ENCODE results near the gene DPEP2NB. TPM values are rescaled to one million over a fixed set of nuclear protein-coding genes. Genes with fewer than 3 reads are reported as not detected.

The DPEP2NB gene
- total RNA-seq, 2 experiments from 2014 or later: not detected

DNA sequence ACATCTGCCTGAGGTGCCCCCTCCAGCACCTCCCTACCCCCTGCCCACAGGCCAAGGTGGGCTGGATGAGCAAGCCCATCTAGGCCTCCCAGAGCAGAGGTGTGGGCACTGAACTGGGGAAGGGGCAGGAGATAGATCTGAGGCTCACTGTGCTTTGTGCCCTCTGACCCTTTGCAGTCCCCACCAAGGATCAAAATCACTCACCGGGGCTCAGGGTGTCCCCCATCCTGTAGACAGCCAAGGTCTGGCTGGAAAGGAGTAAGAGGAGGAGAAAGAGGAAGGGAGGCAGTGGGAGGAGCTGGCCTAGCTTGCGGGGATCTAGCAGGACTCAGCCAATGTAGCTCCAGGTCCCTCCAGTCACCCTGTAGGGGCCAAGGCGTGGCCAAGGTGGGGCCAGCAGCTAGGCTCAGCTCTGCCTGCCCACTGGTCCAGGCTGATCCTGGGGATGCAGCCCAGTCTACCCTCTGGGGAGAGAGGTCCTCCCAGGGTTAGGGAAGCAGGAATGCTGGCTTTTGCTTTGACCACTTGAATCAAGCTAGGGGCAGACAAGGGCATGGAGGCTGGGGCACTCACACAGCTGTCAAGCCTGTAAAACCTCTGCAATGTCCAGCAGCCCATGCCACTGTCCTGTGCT lies 49.0 kb downstream of the DPEP2NB start:
- H3K27me3 Mint-ChIP-seq: no peaks in the 10 kb centered on the region
- peaks cover 18% of the 10 kb centered on the region for H3K4me1 Mint-ChIP-seq (ENCODE audit: low read depth)
- CTCF ChIA-PET: interaction anchor here (1.1 to 1.3 kb wide), 3 partner anchors 25 to 74 kb away, joined by 3 to 4 read pairs (median 3); no protein-coding TSS in a partner anchor
- peak overlapping the region; percentile 99 for H3K4me3 Mint-ChIP-seq
- H3K9me3 Mint-ChIP-seq: no peaks in the 10 kb centered on the region
- no peak overlapping the region for H3K27ac Mint-ChIP-seq
- intact Hi-C loops (cut with micrococcal nuclease): no loop called here
- POLR2A ChIA-PET: no interaction called here
- no peak for DNase-seq
- H3K36me3 Mint-ChIP-seq: peaks cover 3% of the 10 kb centered on the region

DNA sequence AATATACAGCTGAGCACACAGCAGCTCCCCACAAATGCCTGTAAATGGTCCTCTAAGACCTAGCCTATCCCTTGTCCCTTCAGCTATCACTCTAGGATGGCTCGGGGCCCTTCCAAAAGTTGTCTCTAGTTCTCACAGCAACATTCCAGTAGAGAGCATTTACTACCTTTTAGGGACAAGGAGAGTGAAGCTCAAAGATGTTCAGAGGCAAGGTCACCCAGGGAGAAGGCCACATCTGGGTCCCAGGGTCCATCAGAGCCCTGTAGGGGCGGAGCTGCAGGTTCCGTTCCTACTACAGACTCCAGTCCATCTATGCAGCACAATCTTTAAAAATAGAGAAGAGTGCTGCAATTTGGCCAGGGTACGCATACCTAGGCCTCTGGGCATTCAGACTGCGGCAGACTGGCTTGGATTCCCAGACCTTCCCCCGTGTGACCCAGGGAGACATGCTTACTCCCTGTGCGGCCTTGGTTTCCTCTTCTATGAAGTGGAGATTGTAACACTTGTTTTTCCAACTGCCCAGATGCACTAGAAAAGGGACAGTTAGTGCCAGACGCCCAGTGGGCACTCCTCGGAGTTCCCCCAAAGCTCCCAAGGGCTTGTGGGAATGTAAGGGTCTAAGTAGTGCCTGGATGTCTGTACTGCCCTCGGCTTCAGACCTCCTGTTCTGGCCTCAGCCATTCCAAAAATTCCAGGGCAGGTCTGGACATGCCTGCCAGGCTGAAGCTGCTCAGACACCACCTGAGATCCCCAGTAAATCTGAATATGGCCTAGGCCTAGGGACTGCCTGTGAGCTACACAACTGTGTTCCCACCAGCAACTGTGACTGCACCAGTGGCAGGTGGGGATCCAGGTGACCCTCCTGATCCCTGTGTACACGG lies 49.8 kb downstream of the DPEP2NB start:
- DNase-seq: no peak
- POLR2A ChIA-PET: no interaction called here
- Mint-ChIP-seq H3K36me3 (peaks cover 9% of the 10 kb centered on the region), H3K27ac (no peak overlapping the region), H3K4me1 (ENCODE audit: low read depth) (peaks cover 18% of the 10 kb centered on the region), H3K27me3 (no peaks in the 10 kb centered on the region), H3K9me3 (no peaks in the 10 kb centered on the region), H3K4me3 (no peak overlapping the region)
- CTCF ChIA-PET: interaction anchor here (0.9 to 1.7 kb wide), 6 partner anchors 14 to 75 kb away, joined by 3 to 6 read pairs (median 3); no protein-coding TSS in a partner anchor
- intact Hi-C loops (cut with micrococcal nuclease): no loop called here

DNA sequence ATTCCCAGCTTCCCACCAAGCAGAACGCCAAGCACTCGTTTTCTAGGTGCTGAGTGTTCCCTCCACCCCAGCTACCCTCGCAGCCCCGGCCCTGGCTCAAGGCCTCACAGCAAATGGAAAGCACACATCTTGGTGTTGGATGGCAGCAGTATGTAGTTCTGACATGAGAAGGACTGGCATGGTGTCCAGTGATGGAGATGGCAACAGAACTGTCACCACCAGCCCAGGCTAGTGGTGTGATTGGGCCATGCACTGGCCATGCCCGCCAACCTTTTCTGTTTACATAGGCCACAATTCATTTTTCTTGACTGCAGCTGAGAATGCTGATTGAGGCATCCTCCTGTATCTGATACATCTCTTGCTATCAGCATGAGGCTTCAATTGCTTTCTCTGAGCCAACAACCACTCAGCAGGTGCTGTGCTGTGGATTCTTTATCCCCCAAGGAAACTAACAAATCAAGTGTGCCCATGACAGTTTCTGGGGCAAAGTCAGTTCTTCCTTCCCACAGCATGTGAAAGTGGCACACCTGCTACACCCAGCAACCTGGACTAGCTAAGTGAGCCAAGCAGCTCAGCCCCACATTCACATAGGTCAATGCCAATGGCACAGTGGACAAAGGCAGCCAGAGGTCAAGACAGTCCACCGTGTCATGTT lies 51.1 kb downstream of the DPEP2NB start:
- Mint-ChIP-seq H3K4me3 (no peak overlapping the region), H3K27me3 (no peaks in the 10 kb centered on the region), H3K36me3 (peaks cover 15% of the 10 kb centered on the region), H3K9me3 (no peaks in the 10 kb centered on the region), H3K4me1 (ENCODE audit: low read depth) (peaks cover 15% of the 10 kb centered on the region), H3K27ac (no peak overlapping the region)
- CTCF ChIA-PET: interaction anchor here (0.8 to 1.7 kb wide), 3 partner anchors 13 to 35 kb away, joined by 3 to 6 read pairs (median 3); no protein-coding TSS in a partner anchor
- intact Hi-C loops (cut with micrococcal nuclease): no loop called here
- DNase-seq: no peak
- POLR2A ChIA-PET: no interaction called here

DNA sequence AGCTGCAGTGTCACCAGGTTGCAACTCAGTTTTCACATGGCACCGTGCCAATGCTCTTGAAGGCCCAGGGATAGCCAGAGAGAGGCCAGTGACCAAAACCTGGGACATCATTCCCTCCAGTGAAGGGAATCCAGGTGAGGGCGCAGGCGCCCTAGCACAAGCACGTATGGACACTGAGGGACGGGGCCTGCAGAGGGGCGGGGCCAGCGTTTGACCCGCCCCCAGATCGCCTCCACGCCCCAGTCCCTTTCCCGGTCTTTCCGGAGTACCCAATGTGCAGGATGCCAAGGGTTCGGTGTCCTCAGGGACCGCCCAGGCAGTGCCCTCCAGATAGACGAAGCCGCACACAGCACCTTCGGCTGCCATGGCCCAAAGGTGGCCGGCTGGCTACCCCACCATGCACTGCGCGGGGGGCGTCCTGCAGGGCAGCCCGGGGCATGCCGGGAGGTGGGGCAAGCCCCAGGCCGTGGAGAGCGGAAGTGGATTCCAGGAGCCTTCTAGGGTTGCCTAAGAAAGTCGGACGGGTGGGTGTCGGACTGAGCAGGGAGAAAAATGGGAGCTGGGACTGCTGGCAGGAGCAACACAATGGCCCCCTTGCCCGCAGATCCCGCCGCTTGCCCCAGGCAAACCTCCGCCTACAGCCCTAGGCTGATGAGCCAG lies 51.9 kb downstream of the DPEP2NB start:
- no peak overlapping the region for H3K27ac Mint-ChIP-seq
- H3K9me3 Mint-ChIP-seq: no peaks in the 10 kb centered on the region
- ChIA-PET POLR2A (no interaction called here), CTCF (interaction anchor here (0.8 kb wide), 1 partner anchor 34 kb away, joined by 3 read pairs; no protein-coding TSS in a partner anchor)
- H3K36me3 Mint-ChIP-seq: peaks cover 15% of the 10 kb centered on the region
- intact Hi-C loops (cut with micrococcal nuclease): no loop called here
- H3K4me3 Mint-ChIP-seq: no peak overlapping the region
- H3K27me3 Mint-ChIP-seq: no peaks in the 10 kb centered on the region
- peaks cover 11% of the 10 kb centered on the region for H3K4me1 Mint-ChIP-seq (ENCODE audit: low read depth)
- DNase-seq: no peak

Other genes starting within 250 kb of the DPEP2NB start
- gene RANBP10, start 209.4 kb downstream of the DPEP2NB start, total RNA-seq: 10 to 100 TPM; 14.9 to 18.1 TPM
- under 1 TPM; 0.77 to 0.81 TPM for gene TSNAXIP1, start 209.0 kb downstream of the DPEP2NB start, total RNA-seq
- gene THAP11, start 173.6 kb downstream of the DPEP2NB start, total RNA-seq: 10 to 100 TPM; 31.8 to 32.1 TPM
- gene NUTF2, start 169.0 kb downstream of the DPEP2NB start, total RNA-seq: 100 to 1,000 TPM; 141 to 148 TPM
- gene CENPT, start 168.2 kb downstream of the DPEP2NB start, total RNA-seq: 10 to 100 TPM; 39.2 to 40.2 TPM
- gene EDC4, start 142.9 kb downstream of the DPEP2NB start, total RNA-seq: 10 to 100 TPM; 88.6 to 94.2 TPM
- gene NRN1L, start 131.0 kb downstream of the DPEP2NB start, total RNA-seq: under 1 TPM in 1 of 2 experiments, not detected in 1; 0.76 TPM
- 10 to 100 TPM in 1 of 2 experiments, 1 to 10 TPM in 1; 10.0 to 11.7 TPM for gene PSKH1, start 122.7 kb downstream of the DPEP2NB start, total RNA-seq
- 1 to 10 TPM; 2.9 to 3.1 TPM for gene CTRL, start 84.0 kb downstream of the DPEP2NB start, total RNA-seq
- gene PSMB10, start 79.1 kb downstream of the DPEP2NB start, total RNA-seq: 100 to 1,000 TPM; 185 to 193 TPM
- 10 to 100 TPM; 10.1 to 10.7 TPM for gene LCAT, start 71.8 kb downstream of the DPEP2NB start, total RNA-seq
- gene SLC12A4, start 47.3 kb downstream of the DPEP2NB start, total RNA-seq: 10 to 100 TPM; 27.1 to 29.9 TPM
- gene DPEP3, start 35.4 kb downstream of the DPEP2NB start, total RNA-seq: not detected
- gene DPEP2, start 16.4 kb downstream of the DPEP2NB start, total RNA-seq: 1 to 10 TPM; 3.9 to 5.3 TPM
- gene DDX28, start 7.3 kb upstream of the DPEP2NB start, total RNA-seq: 10 to 100 TPM; 12.8 to 14.5 TPM
- 10 to 100 TPM; 29.2 to 29.4 TPM for gene DUS2, start 7.4 kb upstream of the DPEP2NB start, total RNA-seq
- gene NFATC3, start 69.5 kb upstream of the DPEP2NB start, total RNA-seq: 10 to 100 TPM; 83.4 to 85.2 TPM
- under 1 TPM; 0.27 to 0.59 TPM for gene ESRP2, start 220.2 kb upstream of the DPEP2NB start, total RNA-seq
- gene PLA2G15, start 229.5 kb upstream of the DPEP2NB start, total RNA-seq: 1 to 10 TPM; 8.0 to 8.7 TPM
- 10 to 100 TPM; 62.8 to 63.8 TPM for gene SLC7A6, start 248.6 kb upstream of the DPEP2NB start, total RNA-seq